AG09309 (cell line): ENCODE measurements around the gene IRAK2.
"Not testable (repeated sequence)": the region's sequence is repeated elsewhere in the genome, so short reads cannot be mapped to it uniquely, and the experiment has no call there.

Experiments used
- DNase-seq: peaks from one replicate; pipeline ENCODE4 v3.0.0-alpha.2; 2010; ENCODE audit warnings: low read depth
- H3K4me3 ChIP-seq: 2 replicates; pipeline ENCODE4 v1.5.1; 2011; ENCODE audit warnings: mild to moderate bottlenecking, low read depth, low read length, moderate library complexity; ENCODE audit not compliant: control insufficient read depth
- TF ChIP-seq, protein P1 (sequence below): IDR thresholded peaks from 2 replicates; pipeline ENCODE4 v1.5.1; 2011; ENCODE audit warnings: mild to moderate bottlenecking, low read depth, low read length, inconsistent platforms; ENCODE audit not compliant: insufficient read depth, control insufficient read depth; ENCODE audit errors: missing control alignments

IRAK2 gene

DNA sequence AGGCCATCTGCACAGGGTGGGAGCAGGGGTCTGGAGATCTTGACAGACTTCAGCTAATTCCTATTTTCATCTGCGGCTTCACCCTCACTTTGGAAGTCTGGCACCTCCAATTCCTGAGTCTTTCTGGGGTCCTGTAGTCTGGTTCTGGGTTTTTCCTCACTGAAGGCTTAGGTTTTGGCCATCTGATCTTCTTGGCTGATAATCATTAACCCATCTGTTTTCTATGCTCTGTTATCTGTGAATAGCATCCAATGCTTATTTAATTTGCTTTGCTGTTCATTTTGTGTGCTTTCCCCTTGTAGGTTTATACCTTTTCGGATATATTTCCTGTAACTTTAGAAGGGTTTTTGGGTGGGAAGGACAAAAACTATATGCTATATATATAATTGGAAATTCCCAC lies 101.1 kb downstream of the IRAK2 start:
- TF ChIP-seq, protein P1, sequence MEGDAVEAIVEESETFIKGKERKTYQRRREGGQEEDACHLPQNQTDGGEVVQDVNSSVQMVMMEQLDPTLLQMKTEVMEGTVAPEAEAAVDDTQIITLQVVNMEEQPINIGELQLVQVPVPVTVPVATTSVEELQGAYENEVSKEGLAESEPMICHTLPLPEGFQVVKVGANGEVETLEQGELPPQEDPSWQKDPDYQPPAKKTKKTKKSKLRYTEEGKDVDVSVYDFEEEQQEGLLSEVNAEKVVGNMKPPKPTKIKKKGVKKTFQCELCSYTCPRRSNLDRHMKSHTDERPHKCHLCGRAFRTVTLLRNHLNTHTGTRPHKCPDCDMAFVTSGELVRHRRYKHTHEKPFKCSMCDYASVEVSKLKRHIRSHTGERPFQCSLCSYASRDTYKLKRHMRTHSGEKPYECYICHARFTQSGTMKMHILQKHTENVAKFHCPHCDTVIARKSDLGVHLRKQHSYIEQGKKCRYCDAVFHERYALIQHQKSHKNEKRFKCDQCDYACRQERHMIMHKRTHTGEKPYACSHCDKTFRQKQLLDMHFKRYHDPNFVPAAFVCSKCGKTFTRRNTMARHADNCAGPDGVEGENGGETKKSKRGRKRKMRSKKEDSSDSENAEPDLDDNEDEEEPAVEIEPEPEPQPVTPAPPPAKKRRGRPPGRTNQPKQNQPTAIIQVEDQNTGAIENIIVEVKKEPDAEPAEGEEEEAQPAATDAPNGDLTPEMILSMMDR, result no peak
- no peak for DNase-seq
- H3K4me3 ChIP-seq, result no peak overlapping the region

DNA sequence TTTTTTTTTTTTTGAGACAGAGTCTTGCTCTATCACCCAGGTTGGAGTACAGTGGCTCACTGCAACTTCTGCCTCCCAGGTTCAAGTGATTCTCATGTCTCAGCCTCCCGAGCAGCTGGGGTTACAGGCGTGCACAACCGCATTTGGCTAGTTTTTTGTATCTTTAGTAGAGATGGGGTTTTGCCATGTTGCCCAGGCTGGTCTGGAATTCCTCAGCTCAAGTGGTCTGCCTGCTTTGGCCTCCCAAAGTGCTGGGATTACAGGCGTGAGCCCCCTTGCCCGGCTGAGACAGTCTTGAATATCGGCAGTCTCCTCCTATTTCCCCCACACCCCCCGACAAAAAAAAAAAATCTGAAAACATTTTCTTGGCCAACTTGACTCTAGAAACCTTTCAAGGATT lies 102.2 kb downstream of the IRAK2 start:
- not testable (repeated sequence) for DNase-seq, H3K4me3 ChIP-seq

DNA sequence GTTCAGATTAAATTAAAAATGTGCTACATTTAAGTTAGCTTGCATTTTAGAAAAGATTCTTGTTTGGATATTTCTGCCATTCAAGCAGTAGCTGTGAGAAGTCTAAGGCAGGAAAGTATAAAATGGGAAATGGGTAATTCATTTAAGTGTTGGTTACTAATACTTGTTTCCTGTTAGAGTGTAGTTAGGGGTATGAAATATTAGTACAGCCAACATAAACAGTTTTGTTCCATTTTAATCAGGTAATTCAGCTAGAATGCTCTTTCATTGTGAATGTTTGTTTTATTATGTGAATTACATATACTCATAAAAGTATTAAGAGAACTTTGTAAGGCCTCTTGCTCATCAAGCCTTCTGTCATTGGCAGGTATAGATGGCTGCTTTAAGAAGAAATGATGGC lies 103.4 kb downstream of the IRAK2 start:
- TF ChIP-seq, protein P1, result no peak
- no peak overlapping the region for H3K4me3 ChIP-seq
- no peak for DNase-seq

DNA sequence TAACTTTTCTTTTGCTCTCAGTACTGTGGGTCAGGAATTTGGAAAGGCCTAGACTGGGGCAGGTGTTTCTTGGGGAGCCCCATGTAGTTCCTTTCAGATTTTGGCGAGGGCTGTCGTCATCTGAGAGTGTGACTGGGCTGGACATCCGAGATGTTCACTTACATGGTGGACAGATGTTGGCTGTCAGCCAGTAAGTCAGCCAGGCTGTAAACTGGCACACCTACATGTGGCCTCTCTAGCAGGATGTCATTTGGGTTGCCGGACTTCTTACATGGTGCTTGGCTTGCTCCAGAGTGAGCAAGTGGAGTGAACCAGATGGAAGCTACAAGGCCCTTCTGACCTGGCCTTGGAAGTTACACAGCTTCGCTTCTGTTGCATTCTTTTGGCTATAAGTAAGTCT lies 104.2 kb downstream of the IRAK2 start:
- DNase-seq, result no peak
- TF ChIP-seq, protein P1, result no peak
- no peak overlapping the region for H3K4me3 ChIP-seq

DNA sequence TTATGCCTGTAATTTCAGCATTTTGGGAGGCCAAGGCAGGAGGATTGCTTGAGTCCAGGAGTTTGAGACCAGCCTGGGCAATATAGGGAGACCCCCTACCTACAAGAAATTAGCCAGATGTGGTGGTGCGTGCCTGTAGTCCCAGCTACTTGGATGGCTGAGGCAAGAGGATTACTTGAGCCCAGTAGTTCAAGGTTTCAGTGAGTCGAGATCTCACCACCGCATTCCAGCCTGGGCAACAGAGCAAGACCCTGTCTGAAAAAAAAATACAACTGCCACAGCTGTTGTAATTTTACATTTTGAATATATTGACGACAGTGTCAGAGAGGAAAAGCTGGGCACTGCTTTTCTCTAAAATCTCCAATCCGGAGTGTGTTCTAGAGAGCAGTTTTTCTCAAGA lies 104.7 kb downstream of the IRAK2 start:
- H3K4me3 ChIP-seq, result no peak overlapping the region
- TF ChIP-seq, protein P1, result no peak
- no peak for DNase-seq

DNA sequence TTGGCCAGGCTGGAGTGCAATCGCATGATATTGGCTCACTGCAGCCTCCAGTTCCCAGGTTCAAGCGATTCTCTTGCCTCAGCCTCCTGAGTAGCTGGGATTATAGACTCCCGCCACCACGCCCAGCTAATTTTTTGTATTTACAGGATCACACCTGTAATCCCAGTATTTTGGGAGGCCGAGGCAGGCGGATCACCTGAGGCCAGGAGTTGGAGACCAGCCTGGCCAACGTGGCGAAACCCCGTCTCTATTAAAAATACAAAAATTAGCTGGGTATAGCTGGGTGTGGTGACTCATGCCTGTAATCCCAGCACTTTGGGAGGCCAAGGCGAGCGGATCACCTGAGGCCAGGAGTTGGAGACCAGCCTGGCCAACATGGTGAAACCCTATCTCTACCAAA lies 107.8 kb downstream of the IRAK2 start:
- H3K4me3 ChIP-seq, DNase-seq: not testable (repeated sequence)

DNA sequence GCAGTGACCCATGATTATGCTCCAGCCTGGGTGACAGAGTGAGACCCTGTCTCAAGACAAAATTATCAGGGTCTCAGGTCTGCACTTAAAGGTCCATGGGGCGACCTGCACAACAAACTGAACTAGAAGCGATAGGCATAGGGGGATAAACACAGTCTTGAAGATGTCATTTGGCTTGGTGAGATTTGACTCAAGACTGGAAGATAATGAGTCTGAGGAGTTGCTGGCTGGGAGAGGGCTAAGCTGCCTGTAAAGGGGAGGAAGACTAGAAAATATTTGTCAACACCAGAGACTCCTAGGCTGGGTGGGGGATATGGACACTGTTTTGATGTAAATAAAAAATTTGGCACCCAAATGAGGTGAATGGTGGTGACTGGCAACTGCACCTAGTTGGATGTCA lies 108.3 kb downstream of the IRAK2 start:
- H3K4me3 ChIP-seq, result no peak overlapping the region
- DNase-seq, result no peak
- TF ChIP-seq, protein P1, result no peak

DNA sequence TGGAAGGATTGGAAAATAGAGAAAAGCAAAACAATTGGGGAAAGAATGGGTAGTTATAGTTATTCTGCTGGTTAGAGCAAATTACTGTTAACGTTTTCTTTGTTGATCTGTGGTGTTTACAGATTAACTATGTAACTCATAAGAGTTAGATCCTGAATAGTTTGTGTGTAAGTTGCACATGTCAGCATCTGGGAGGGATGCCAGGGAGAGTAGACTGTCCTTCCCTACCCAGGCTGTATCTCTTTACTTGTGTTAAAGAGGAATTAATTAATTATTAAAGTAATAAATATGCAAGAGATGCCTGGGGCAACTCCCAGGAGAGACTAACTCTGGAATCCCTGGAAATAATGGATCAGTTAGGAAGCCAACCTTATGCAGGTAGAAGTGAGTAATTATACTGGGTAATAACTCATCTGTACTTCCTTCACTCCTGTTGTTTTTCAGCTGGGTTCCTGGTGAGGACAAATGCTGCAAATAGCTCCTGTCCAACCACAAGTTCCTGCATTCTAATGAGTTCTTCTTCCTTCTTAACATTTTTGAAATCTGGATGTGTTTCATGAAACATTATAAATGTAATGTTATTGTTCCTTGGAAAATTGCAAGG lies 109.1 kb downstream of the IRAK2 start:
- TF ChIP-seq, protein P1, result no peak
- no peak overlapping the region for H3K4me3 ChIP-seq
- DNase-seq, result no peak
